K562 (cell line): Measurements from ENCODE around the gene ALS2CL. TPM values are rescaled to one million over a fixed set of nuclear protein-coding genes. Genes with fewer than 3 reads are reported as not detected.
A peak's percentile ranks its signal among the peaks of the same experiment; 100 is the strongest.

Experiments used
- HDAC8 ChIP-seq: fragments of 450-650 bp; IDR thresholded peaks from 2 replicates; pipeline ENCODE4 v1.6.1; 2016; ENCODE audit warnings: mild to moderate bottlenecking, missing genetic modification characterization, moderate library complexity, missing compliant biosample characterization
- MYC ChIP-seq, 2 experiments: fragments of 250-450 bp in 1 of 2; sonication (Bioruptor Pico) in 1 of 2; IDR thresholded peaks; 2 replicates each; pipeline versions ENCODE4 v1.5.1 to v1.6.1; 2012 to 2021; ENCODE audit warnings: low read depth in 2 of 2, borderline replicate concordance in 1 of 2, improper control_type of control experiment in 1 of 2, low read length in 1 of 2, mild to moderate bottlenecking in 1 of 2, moderate library complexity in 1 of 2
- NRF1 ChIP-seq, 2 experiments: fragments of 450-650 bp; IDR thresholded peaks in 1 of 2; conservative IDR thresholded peaks in 1 of 2; 2 replicates each; pipeline ENCODE4 v1.6.1; 2014; ENCODE audit warnings: mild to moderate bottlenecking in 2 of 2
- PBX2 ChIP-seq, 2 experiments: IDR thresholded peaks in 1 of 2; conservative IDR thresholded peaks in 1 of 2; 2 replicates each; pipeline ENCODE4 v1.6.1; 2016; ENCODE audit warnings: low read depth in 2 of 2, mild to moderate bottlenecking in 1 of 2, missing compliant biosample characterization in 1 of 2, missing genetic modification characterization in 1 of 2, moderate library complexity in 1 of 2
- REST ChIP-seq, 2 experiments: fragments of 450-650 bp; formaldehyde crosslinking in 1 of 2; IDR thresholded peaks; 2 replicates each; pipeline versions ENCODE4 v1.4.0 to v1.6.1; 2014 to 2020; ENCODE audit warnings: mild to moderate bottlenecking in 2 of 2, borderline replicate concordance in 1 of 2, low read depth in 1 of 2
- SNAPC5 ChIP-seq: fragments of 250-450 bp; sonication (Bioruptor Pico); IDR thresholded peaks from 2 replicates; pipeline ENCODE4 v1.8.0; 2021; ENCODE audit warnings: moderate library complexity, mild to moderate bottlenecking, inconsistent platforms
- TSC22D4 ChIP-seq: fragments of 450-650 bp; IDR thresholded peaks from 2 replicates; pipeline ENCODE4 v1.6.1; 2016; ENCODE audit warnings: missing genetic modification characterization, missing biosample characterization, control low read depth
- ZBED1 ChIP-seq: IDR thresholded peaks from 2 replicates; pipeline ENCODE4 v1.6.1; 2014
- ZBTB7A ChIP-seq: IDR thresholded peaks from 2 replicates; pipeline ENCODE4 v1.6.1; 2011; ENCODE audit warnings: low read depth, mild to moderate bottlenecking, low read length, moderate library complexity, borderline replicate concordance; ENCODE audit not compliant: control insufficient read depth
- ZFP36 ChIP-seq: fragments of 150-350 bp; IDR thresholded peaks from 2 replicates; pipeline ENCODE4 v1.6.1; 2018; ENCODE audit warnings: low read length, low read depth; ENCODE audit not compliant: partially characterized antibody
- ZNF274 ChIP-seq: IDR thresholded peaks from 2 replicates; pipeline ENCODE4 v1.6.1; 2011; ENCODE audit warnings: low read depth, mild to moderate bottlenecking, low read length, moderate library complexity, borderline replicate concordance
- ZNF740 ChIP-seq, 3 experiments: fragments of 200-800 bp in 1 of 3; sonication (Bioruptor generic) in 1 of 3; sonication (generic) in 1 of 3; formaldehyde crosslinking in 1 of 3; IDR thresholded peaks; 2 replicates each; pipeline versions ENCODE4 v1.6.1 to v1.8.0; 2016 to 2022; ENCODE audit warnings: mild to moderate bottlenecking in 2 of 3, missing compliant biosample characterization in 2 of 3, missing genetic modification characterization in 2 of 3, missing genetic modification reagents in 1 of 3
- polyA plus RNA-seq, 8 experiments: library from polyadenylated mRNA; depleted of rRNA in 4 of 8; stranded (reverse) in 5 of 8; unstranded in 3 of 8; fragments of >200 nt; fragmentation: Nextera tagmentation in 2 of 8; fragmentation: Illumina TruSeq in 1 of 8; extraction: Ambion mirVana in 2 of 8; extraction: Trizol in 1 of 8; gene quantifications; 2 replicates each; pipeline versions ENCODE4 v1.2.1 to v1.2.3, GENCODE V29; 2011 to 2014; ENCODE audit warnings: inconsistent platforms in 1 of 8, missing spikeins in 1 of 8
- total RNA-seq, 7 experiments: library from RNA; depleted of rRNA in 6 of 7; stranded (reverse); fragments of >200 nt in 6 of 7; fragmentation: Illumina TruSeq in 2 of 7; extraction: Trizol in 2 of 7; gene quantifications; 2 replicates each; pipeline versions ENCODE4 v1.2.1 to v1.2.3, GENCODE V29; 2011 to 2021; ENCODE audit warnings: low replicate concordance in 1 of 7

Gene ALS2CL
- total and polyA plus RNA-seq, 9 of the 15 experiments (the other 6 are each of a cell fraction or from before 2014, with no cell fraction given) = 0.03 to 0.13 (median 0.05) TPM; not detected in 3

GRCh38 chr3:46717447-46718231, 24.2 kb upstream of the ALS2CL start, which contains the start of gene PRSS50 (continued):
- TF ChIP-seq TSC22D4 (no peak), REST (IDR thresholded peaks at IDR 0.05; ENCODE audit: borderline replicate concordance) (no peak; the same call in 1 of the 2 replicates), REST (CRISPR knock-in tag; IDR thresholded peaks at IDR 0.05; ENCODE audit: low read depth) (no peak), ZNF274 (no peak), HDAC8 (tag) (no peak), PBX2 (CRISPR knock-in tag; IDR thresholded peaks at IDR 0.05; ENCODE audit: low read depth) (no peak), PBX2 (tag; conservative IDR thresholded peaks at IDR 0.05; ENCODE audit: low read depth) (no peak), ZNF740 (CRISPR knock-in tag; IDR thresholded peaks at IDR 0.05) (no peak), ZNF740 (tag; IDR thresholded peaks at IDR 0.05) (no peak), ZFP36 (no peak), MYC (IDR thresholded peaks at IDR 0.05; ENCODE audit: low read depth, low read length) (peak; percentile 67; the same call in 1 of the 2 replicates), MYC (CRISPR knock-in tag; IDR thresholded peaks at IDR 0.05; ENCODE audit: borderline replicate concordance, low read depth) (no peak), SNAPC5 (CRISPR knock-in tag) (no peak), ZBTB7A (peak; percentile 77; the same call in 1 of the 2 replicates), ZBED1 (no peak), NRF1 (conservative IDR thresholded peaks at IDR 0.05 in 1 of 2, IDR thresholded peaks at IDR 0.05 in 1 of 2) (no peak)
